HG03139 (cell line): Measurements from ENCODE around the gene CNIH1.

ENCODE experiments used
- ATAC-seq: cut with Tn5 transposase; IDR thresholded peaks from one replicate; pipeline ENCODE4 v1.9.1; 2021; ENCODE audit not compliant: unreplicated experiment

CNIH1 gene

GRCh38 chr14:54440873-54441868, at the start of gene CNIH1:
Gene CNIH1, minus strand, starts transcription at chr14:54441374. Its CDS starts 47 bp downstream, at chr14:54441327.
- peak; percentile 92 for ATAC-seq

GRCh38 chr14:54490445-54491175, 49.4 kb upstream of the CNIH1 start:
- no peak for ATAC-seq

DNA sequence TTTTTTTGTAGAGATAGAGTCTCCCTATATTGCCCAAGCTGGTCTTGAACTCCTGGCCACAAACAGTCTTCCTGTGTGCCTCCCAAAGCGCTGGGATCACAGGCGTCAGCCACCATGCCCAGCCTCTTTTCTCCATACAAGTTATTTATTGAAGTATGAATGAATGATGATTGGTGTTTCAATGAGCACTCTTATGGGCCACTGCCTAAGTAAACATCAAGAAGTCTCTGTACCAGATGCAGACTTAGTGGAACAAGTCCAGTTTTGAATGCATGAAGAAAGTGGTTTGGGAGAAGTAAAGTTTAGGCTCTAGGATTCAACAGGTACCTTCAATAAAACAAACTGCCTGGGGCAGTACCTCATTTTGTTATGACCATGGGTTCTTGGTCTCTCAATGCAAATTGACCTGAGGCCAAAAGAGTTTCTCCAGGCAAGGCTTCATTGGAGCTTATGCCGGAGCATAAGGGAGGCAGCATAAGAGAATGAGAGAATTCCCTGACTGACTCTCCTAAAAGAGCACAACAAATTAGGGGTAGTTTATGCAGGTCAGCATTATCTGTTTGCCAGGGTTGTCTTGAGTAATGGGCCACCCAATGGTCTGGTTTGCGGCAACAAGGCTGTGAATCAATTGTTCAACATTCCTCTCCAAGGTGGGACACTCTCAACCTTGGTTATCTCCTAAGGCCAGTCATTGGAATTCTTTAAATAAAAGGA, 48.7 kb upstream of the CNIH1 start:
- no peak for ATAC-seq

DNA sequence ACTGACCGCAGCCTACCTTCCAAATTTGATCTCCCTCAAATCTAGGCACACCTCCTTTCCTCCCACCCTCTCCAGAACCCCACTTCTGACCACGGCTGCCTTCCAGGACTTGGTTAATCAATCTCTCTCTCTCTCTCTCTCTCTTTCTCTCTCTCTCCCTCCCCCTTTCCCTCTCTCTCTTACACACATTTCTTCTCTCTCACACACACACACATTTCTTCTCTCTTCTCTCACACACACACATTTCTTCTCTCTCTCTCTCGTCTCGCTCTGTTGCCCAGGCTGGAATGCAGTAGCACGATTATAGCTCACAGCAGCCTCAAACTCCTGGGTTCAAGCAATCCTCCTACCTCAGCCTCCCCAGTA, 48.1 kb upstream of the CNIH1 start:
- ATAC-seq = peak; percentile 12

DNA sequence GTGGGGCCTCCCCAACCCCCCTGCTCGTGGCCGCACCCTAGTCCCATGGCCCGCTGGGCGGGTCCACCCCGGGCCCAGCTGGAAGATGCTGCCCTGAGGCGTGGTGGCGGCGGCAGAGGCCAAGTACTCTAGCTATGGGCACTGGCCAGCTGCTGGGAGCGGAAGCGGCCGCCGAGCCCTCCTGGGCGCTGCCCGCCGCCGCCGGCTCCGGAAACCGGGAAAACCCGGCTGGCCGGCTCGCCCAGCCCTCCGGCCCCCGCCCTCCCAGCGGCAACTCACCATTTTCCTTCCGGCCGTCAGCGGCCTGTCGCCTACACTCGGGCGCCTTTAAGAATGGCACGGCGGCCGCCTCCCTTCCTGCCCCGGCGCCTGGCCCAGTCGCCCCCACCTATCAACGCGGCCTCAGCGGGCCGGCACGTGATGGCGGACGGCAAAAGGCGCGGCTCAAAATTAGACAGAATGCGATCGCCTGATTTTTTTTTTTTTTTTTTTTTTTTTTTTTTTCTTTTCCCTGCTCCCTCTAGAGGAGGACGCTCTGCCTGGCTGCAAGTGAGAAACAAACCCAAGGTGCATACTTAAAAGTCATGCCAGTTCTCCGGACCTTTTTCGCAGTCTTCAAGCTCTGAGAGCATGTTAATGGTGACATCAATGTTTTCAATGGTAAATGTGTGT, 47.6 kb upstream of the CNIH1 start, which contains the start of gene GMFB:
Gene GMFB, minus strand, starts transcription at position 335 of the 672 bp plus-strand sequence. Its CDS starts 53 bp downstream, at position 282.
- ATAC-seq = peak; percentile 86

DNA sequence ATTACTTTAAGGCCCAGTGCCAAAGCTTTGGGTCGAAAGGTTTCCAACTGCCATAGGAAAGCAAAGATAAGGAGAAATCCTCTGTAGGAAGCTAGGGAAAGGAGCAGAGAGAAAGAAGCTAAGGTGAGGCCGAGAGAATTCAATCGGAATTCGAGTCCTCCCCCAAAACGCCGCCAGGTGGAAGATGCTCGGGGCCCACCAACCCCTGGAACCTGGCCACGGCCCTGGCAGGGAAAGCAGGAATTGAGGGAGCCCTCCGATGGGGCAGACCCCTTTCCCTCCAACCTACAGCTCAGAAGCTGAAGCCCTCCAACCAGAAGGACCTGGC, 47.1 kb upstream of the CNIH1 start:
- ATAC-seq = no peak

DNA sequence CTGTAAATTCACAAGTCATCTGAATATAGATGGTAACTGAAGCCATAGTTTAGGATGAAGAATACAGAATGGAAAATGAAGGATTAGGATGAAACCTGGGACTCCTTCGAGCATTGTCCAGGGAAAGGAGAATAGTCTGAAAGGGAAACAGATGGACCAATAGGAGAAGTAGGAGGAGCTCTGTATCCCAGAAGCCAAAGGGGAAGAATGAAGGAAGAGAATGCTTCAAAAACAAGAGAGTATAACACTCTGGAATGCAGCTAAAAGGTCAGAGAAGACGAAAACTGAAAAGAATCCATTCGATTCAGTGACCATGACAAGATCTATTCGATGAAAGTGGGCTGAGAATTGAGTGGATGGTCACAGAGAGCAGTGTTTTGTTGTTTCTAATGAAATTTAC, 46.6 kb upstream of the CNIH1 start:
- no peak for ATAC-seq

GRCh38 chr14:54486685-54487084, 45.5 kb upstream of the CNIH1 start:
- ATAC-seq = no peak

DNA sequence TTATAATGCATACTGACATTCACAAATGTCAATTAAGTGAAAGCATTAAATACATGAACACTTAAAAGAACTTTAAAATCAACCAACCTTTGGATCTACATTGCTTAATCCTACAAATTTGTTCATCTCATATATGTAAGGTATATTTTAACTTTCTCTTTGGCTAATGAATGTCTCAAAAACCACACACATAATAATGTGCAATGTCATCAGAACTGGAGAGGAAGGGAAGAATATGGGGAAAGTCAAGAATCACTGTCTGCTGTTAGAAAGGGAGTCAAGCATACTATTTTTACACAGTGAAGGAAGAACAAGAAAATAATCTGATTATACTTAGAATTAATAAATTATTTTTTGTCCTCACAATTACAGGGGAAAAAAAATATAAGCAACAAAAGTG, 42.7 kb upstream of the CNIH1 start:
- ATAC-seq = no peak

DNA sequence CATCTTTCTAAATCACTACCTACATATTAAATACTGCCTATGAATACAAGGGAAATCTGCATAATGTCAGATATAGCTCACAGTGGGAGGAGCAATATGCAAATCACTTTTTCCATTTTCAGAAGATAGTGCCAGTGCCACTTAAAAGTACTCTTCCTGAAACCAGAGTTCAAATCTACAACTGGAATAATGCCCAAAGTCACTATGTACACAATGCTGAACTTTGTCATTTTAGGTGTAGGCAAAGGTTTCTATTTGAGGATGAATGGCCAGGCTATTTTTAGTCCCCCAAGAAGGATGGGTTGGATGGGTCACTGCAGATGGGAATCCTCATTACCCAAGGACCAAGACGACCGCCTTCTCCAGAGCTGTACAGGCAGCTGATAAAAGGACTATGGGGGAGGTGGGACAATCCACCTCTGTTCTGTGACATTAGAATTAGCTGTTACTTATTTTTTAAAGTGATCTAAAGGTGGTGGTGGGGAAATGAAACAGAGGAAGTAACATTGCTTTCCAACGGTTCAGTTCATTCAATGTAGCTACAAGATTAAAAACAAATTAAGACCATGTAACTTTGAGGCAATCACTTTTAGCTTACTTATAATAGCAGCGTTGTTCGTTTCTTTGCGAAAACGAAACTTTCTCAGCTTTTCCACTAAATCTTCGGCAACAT, 42.0 kb upstream of the CNIH1 start:
- no peak for ATAC-seq

GRCh38 chr14:54481695-54482094, 40.5 kb upstream of the CNIH1 start:
- ATAC-seq = no peak

DNA sequence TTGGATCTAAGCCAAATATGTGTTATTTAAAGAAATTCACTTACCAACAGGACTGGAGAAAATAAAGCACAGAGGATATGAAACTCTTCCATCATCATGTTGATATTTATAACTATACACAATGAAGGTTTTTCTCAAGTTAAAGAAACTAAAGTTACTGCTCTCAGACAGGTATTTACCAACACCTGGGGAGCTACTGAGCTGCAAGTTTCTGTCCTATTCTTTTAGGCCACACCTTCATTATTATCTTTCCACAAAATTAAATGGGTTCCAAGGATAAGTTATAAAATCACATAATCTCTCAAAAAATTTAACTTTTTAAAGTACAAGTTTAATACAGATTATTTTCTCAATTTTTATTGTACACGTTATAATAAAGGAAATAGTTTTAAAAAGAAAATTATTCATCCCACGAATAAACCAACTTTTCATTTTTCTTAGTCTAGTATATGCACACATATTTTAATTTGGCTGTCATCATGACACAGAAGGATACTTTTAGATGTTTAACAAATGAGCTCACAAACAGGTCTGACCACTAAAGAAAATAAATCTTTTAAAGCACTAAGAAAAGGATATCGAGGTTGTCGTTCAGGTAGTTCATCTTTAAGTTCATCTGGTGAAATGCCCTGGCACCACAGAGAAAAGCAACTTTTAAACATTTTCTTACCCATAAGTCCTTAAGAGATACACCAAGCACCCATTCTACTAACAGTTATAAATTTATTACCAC, 39.8 kb upstream of the CNIH1 start:
- no peak for ATAC-seq

DNA sequence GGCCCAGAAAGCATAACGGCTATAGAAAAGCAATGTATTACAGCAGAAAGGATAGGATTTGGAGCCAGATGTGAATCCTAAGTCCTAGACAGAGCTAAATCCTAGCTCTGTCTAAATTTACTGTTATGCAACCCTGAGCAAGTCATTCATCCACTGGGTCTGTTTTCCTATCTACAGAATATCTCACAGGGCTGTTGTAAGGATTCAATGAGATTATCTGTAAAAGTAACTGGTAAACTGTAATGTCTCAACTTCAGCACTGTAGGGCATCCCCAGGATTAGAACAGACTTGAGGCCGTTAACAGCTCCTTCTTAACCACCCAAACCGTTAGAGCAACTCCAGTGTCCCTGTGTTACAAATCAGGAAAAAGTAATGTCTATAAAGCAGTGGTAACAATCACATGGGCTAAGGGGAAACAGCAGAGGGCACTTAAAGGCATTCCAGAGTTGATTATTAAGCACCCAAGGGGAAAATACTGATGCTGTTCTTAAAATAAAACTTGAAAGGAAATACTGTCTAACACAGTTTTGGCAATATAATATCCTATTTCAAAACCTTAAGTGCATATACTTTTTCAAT, 37.6 kb upstream of the CNIH1 start:
- ATAC-seq = no peak

- no peak for ATAC-seq
Measured at GRCh38 chr14:54475911-54476310, 34.7 kb upstream of the CNIH1 start.

- ATAC-seq = no peak
Measured at GRCh38 chr14:54475187-54475899, 34.2 kb upstream of the CNIH1 start.

GRCh38 chr14:54474232-54474793, 33.1 kb upstream of the CNIH1 start:
- ATAC-seq = no peak

DNA sequence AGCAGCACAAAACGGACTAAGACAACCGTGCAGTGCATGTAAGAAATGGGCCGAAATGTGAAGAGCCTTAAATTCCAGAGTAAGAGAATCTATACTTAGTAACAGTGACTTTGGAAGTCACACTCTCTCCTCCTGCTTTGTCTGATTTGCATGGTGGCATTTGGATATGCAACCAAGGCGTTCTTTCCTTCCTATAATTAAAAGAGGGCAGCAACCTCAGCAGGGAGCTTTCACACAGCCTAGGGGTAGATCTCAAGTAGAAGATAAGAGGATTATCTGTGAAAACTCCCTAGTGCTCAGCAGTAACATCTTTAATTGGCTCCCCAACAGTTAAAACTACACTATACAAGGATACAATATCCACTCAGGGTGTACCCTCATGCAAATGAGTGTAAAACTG, 31.1 kb upstream of the CNIH1 start:
- ATAC-seq = no peak

GRCh38 chr14:54471641-54472040, 30.5 kb upstream of the CNIH1 start:
- no peak for ATAC-seq
